Mucosa of descending colon (tissue), 3 donors: Measurements from ENCODE around the gene PNMA8A. TPM values are rescaled to one million over a fixed set of nuclear protein-coding genes. Genes with fewer than 3 reads are reported as not detected.

Experiments used
- ATAC-seq: fragments of 200-7000 bp; cut with Tn5 transposase; one replicate; pipeline ENCODE4 v1.9.1; 2020; ENCODE audit warnings: mild to moderate bottlenecking, moderate library complexity
- DNase-seq, 3 donors: peaks; one replicate each; pipeline ENCODE4 v3.0.0-alpha.2; 2020
- H3K36me3 ChIP-seq: fragments of 200-600 bp; one replicate; pipeline ENCODE4 v1.8.0; 2021; ENCODE audit warnings: low read depth, mild to moderate bottlenecking
- H3K4me1 ChIP-seq: fragments of 200-600 bp; one replicate; pipeline ENCODE4 v1.8.0; 2021; ENCODE audit warnings: low read depth, mild to moderate bottlenecking
- H3K4me3 ChIP-seq: fragments of 200-600 bp; one replicate; pipeline ENCODE4 v1.8.0; 2021; ENCODE audit warnings: mild to moderate bottlenecking
- H3K9me3 ChIP-seq: fragments of 200-600 bp; one replicate; pipeline ENCODE4 v1.8.0; 2021; ENCODE audit warnings: mild to moderate bottlenecking
- intact Hi-C, 2 donors: fragments of 100-400 bp; cut with DNase I in 1 of 2; cut with micrococcal nuclease in 1 of 2; formaldehyde crosslinking; loops; one replicate each; pipeline versions ENCODE4 v1.11.0 to v1.11.1; 2022; cut with DNase I, micrococcal nuclease
- long read RNA-seq, 2 donors: library from polyadenylated mRNA; unstranded; transcript quantifications; one replicate each; pipeline ENCODE4 v2.0.0, GENCODE V29; 2019 to 2021
- total RNA-seq, 3 donors: library from RNA; stranded (reverse); fragmentation: NEBNext Ultra II Directional in 2 of 3; extraction: Animal tissue kit (Norgen Biotek cat#: 25700) in 2 of 3; gene quantifications; one replicate each; pipeline versions ENCODE4 v1.2.1 to v1.2.4, GENCODE V29; 2021 to 2023
- TF ChIP-seq, protein P1 (sequence below): fragments of 200-600 bp; IDR thresholded peaks from one replicate; pipeline ENCODE4 v1.8.0; 2022; ENCODE audit warnings: antibody characterized with exemption, mild to moderate bottlenecking
- donor health status: DM: no; HTN: no; CAD: no; lungs with moderate emphysema.
- donor health status: DM: no; HTN: no; CAD: no.
- donor health status: DM: no; HTN: yes; CAD: no.

Gene PNMA8A, protein sequence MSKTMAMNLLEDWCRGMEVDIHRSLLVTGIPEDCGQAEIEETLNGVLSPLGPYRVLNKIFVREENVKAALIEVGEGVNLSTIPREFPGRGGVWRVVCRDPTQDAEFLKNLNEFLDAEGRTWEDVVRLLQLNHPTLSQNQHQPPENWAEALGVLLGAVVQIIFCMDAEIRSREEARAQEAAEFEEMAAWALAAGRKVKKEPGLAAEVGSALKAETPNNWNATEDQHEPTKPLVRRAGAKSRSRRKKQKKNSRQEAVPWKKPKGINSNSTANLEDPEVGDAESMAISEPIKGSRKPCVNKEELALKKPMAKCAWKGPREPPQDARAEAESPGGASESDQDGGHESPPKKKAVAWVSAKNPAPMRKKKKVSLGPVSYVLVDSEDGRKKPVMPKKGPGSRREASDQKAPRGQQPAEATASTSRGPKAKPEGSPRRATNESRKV
- 1 to 10 TPM in 1 of 3 donors, under 1 TPM in 2; 0.20 to 3.2 (median 0.80) TPM for total RNA-seq
- long read RNA-seq, donor 1, partial matches to known transcripts = 0 of 1 reads
- long read RNA-seq, donor 1, other reads (novel, unspliced or antisense) = 0 of 1 reads
- long read RNA-seq, donor 2, partial matches to known transcripts = 0 of 1 reads
- long read RNA-seq, donor 2, other reads (novel, unspliced or antisense) = 0 of 1 reads

DNA sequence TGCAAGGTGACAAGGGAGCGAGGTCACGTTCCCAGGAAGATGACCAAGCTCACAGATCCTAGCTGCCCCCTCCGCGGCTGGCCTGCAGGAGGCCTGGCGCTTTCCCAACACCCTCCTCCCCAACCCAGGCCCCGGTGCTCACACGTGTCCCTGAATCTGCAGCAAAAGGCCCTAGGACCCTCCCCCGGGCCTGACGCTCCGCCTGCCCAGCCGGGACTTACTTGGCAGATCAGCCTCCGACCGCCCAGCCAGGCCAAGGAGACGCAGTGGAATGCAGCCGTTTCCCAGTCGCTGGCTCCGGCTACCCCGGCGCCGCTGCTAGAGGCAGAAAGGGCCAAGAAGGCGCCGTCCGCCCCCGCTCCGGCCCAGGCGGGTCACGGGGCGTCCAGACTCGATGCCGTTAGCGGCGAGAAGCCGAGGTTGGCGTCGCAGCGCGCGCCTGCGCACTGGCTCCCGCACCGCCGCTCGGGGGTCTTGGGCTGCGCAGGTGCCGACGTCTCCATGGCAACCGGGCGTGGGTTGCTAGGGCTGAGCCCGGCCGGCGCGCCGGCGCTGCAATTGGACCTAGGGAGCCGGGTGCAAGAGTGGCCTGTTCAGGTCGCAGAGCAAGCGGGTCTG, at the start of gene PNMA8A:
TSS of gene PNMA8A (minus strand) at position 448 of the 618 bp plus-strand sequence. CDS start 528 bp downstream, outside the sequence.
- intact Hi-C loops = no loop called here
- no peaks in the 10 kb centered on the region for H3K36me3 ChIP-seq
- no peaks in the 10 kb centered on the region for H3K4me1 ChIP-seq
- ATAC-seq (peak; percentile 51), DNase-seq (peak in 2 of 3 donors; percentile 19 to 46)
- H3K9me3 ChIP-seq = no peaks in the 10 kb centered on the region
- TF ChIP-seq, protein P1, sequence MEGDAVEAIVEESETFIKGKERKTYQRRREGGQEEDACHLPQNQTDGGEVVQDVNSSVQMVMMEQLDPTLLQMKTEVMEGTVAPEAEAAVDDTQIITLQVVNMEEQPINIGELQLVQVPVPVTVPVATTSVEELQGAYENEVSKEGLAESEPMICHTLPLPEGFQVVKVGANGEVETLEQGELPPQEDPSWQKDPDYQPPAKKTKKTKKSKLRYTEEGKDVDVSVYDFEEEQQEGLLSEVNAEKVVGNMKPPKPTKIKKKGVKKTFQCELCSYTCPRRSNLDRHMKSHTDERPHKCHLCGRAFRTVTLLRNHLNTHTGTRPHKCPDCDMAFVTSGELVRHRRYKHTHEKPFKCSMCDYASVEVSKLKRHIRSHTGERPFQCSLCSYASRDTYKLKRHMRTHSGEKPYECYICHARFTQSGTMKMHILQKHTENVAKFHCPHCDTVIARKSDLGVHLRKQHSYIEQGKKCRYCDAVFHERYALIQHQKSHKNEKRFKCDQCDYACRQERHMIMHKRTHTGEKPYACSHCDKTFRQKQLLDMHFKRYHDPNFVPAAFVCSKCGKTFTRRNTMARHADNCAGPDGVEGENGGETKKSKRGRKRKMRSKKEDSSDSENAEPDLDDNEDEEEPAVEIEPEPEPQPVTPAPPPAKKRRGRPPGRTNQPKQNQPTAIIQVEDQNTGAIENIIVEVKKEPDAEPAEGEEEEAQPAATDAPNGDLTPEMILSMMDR = no peak
- no peak within 1 kb of the TSS for H3K4me3 ChIP-seq

GRCh38 chr19:46520616-46521015, 49.3 kb upstream of the PNMA8A start:
- Histone ChIP-seq H3K4me3 (no peak overlapping the region), H3K9me3 (no peaks in the 10 kb centered on the region), H3K4me1 (no peaks in the 10 kb centered on the region), H3K36me3 (no peaks in the 10 kb centered on the region)
- no peak for DNase-seq
- ATAC-seq = no peak
- TF ChIP-seq, protein P1 = no peak
- intact Hi-C loops = no loop called here

DNA sequence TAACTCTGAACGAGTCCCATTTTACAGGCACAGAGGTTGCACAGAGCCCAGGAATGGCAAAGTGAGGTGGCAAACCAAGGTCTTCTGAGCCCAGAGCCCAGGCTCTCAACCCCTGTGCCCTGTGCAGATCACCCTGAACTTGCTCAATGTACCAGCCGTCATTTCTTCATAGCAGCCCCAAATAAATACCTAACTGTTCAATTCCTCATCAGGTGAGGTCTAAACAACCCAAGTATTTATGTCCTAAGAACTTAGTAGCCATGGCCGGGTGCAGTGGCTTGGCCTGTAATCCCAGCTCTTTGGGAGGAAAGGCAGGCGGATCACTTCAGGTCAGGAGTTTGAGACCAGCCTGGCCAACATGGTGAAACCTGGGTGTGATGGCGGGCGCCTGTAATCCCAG, 46.1 kb upstream of the PNMA8A start:
- Histone ChIP-seq H3K4me1 (no peaks in the 10 kb centered on the region), H3K9me3 (no peaks in the 10 kb centered on the region), H3K36me3 (no peaks in the 10 kb centered on the region), H3K4me3 (no peak overlapping the region)
- TF ChIP-seq, protein P1 = no peak
- intact Hi-C loops = no loop called here
- DNase-seq (no peak), ATAC-seq (no peak)

DNA sequence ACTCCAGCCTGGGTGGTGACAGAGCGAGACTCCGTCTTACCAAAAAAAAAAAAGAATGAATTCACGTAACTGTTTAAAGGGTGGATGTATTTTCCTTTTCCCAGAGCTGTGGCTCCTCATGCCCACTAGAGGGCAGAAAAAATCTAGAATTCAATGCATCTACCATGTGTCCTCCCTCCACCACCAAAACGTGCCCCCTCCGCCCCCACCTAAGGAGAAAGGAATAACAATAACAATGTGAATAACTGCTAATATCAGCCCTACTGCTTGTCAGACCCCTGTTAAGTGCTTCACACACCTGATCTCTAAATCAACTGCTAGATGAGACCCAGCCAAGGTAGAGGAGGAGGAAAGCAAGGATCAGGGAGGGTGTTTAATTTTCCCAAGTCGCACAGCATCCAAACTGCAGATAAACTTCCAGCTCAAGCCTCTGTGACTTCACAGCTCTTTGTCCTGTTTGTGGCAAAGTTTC, 44.6 kb upstream of the PNMA8A start:
- DNase-seq (no peak), ATAC-seq (peak; percentile 44)
- intact Hi-C loops = no loop called here

GRCh38 chr19:46515290-46515609, 43.9 kb upstream of the PNMA8A start:
- intact Hi-C loops = no loop called here
- Histone ChIP-seq H3K36me3 (no peaks in the 10 kb centered on the region), H3K4me3 (no peak overlapping the region), H3K9me3 (no peaks in the 10 kb centered on the region), H3K4me1 (no peaks in the 10 kb centered on the region)
- DNase-seq (no peak), ATAC-seq (no peak)
- TF ChIP-seq, protein P1 = no peak

More for the DNA sequence above, 44.6 kb upstream of the PNMA8A start:
- Histone ChIP-seq H3K9me3 (no peaks in the 10 kb centered on the region), H3K36me3 (no peaks in the 10 kb centered on the region), H3K4me1 (no peaks in the 10 kb centered on the region), H3K4me3 (no peak overlapping the region)
- TF ChIP-seq, protein P1 = no peak
